Trophoblast cell (in vitro differentiated cells and primary cell): ENCODE measurements around the gene OSGEP.

Experiments
- DNase-seq, 2 donors: peaks; one replicate each; pipeline ENCODE4 v3.0.0-alpha.2; 2016
- H2AFZ ChIP-seq: 2 replicates; pipeline ENCODE4 v1.6.1; 2013; ENCODE audit warnings: low read length, moderate library complexity, mild to moderate bottlenecking; ENCODE audit not compliant: insufficient read depth, poor library complexity
- H2AK5ac ChIP-seq: 2 replicates; pipeline ENCODE4 v1.6.1; 2013; ENCODE audit warnings: mild to moderate bottlenecking, low read length
- H2BK120ac ChIP-seq: 2 replicates; pipeline ENCODE4 v1.6.1; 2013; ENCODE audit warnings: low read length, mild to moderate bottlenecking, moderate library complexity; ENCODE audit not compliant: insufficient read depth, poor library complexity
- H2BK12ac ChIP-seq: 2 replicates; pipeline ENCODE4 v1.6.1; 2013; ENCODE audit warnings: mild to moderate bottlenecking, low read length, moderate library complexity
- H2BK5ac ChIP-seq: 2 replicates; pipeline ENCODE4 v1.6.1; 2013; ENCODE audit warnings: low read length, low read depth, moderate library complexity, mild to moderate bottlenecking; ENCODE audit not compliant: poor library complexity
- H3K14ac ChIP-seq: 2 replicates; pipeline ENCODE4 v1.6.1; 2013; ENCODE audit warnings: mild to moderate bottlenecking, low read length
- H3K18ac ChIP-seq: 2 replicates; pipeline ENCODE4 v1.6.1; 2013; ENCODE audit warnings: mild to moderate bottlenecking, low read length
- H3K23ac ChIP-seq: 2 replicates; pipeline ENCODE4 v1.6.1; 2013; ENCODE audit warnings: low read length
- H3K27ac ChIP-seq: 2 replicates; pipeline ENCODE4 v1.5.1; 2013; ENCODE audit warnings: low read depth, mild to moderate bottlenecking, inconsistent platforms, low read length, moderate library complexity
- H3K27me3 ChIP-seq: 2 replicates; pipeline ENCODE4 v1.6.1; 2013; ENCODE audit warnings: inconsistent platforms, mild to moderate bottlenecking, low read length, moderate library complexity; ENCODE audit not compliant: insufficient read depth
- H3K36me3 ChIP-seq, 2 experiments: 1 replicate in 1 of 2; 2 replicates in 1 of 2; pipeline ENCODE4 v1.6.1; 2013; ENCODE audit warnings: low read length in 2 of 2, mild to moderate bottlenecking in 2 of 2, moderate library complexity in 1 of 2; ENCODE audit not compliant: insufficient read depth in 2 of 2, control insufficient read depth in 1 of 2
- H3K4ac ChIP-seq: 2 replicates; pipeline ENCODE4 v1.6.1; 2013; ENCODE audit warnings: low read depth, mild to moderate bottlenecking, low read length, moderate library complexity
- H3K4me1 ChIP-seq, 2 experiments: 1 replicate in 1 of 2; 2 replicates in 1 of 2; pipeline ENCODE4 v1.6.1; 2013; ENCODE audit warnings: low read length in 2 of 2, mild to moderate bottlenecking in 2 of 2, moderate library complexity in 1 of 2; ENCODE audit not compliant: insufficient read depth in 2 of 2, control insufficient read depth in 1 of 2
- H3K4me2 ChIP-seq: 2 replicates; pipeline ENCODE4 v1.6.1; 2013; ENCODE audit warnings: inconsistent platforms, mild to moderate bottlenecking, low read length, moderate library complexity
- H3K4me3 ChIP-seq: 2 replicates; pipeline ENCODE4 v1.5.1; 2013; ENCODE audit warnings: mild to moderate bottlenecking, low read depth, low read length, inconsistent platforms
- H3K79me1 ChIP-seq: one replicate; pipeline ENCODE4 v1.6.1; 2013; ENCODE audit warnings: low read length
- H3K79me2 ChIP-seq: 2 replicates; pipeline ENCODE4 v1.6.1; 2013; ENCODE audit warnings: low read length, mild to moderate bottlenecking; ENCODE audit not compliant: control insufficient read depth, insufficient read depth, poor library complexity
- H3K9ac ChIP-seq: 2 replicates; pipeline ENCODE4 v1.6.1; 2013; ENCODE audit warnings: mild to moderate bottlenecking, low read length
- H3K9me3 ChIP-seq: 2 replicates; pipeline ENCODE4 v1.6.1; 2013; ENCODE audit warnings: low read depth, mild to moderate bottlenecking, control low read depth, inconsistent platforms, low read length; ENCODE audit not compliant: insufficient read depth
- H4K12ac ChIP-seq: 2 replicates; pipeline ENCODE4 v1.6.1; 2013; ENCODE audit warnings: low read depth, mild to moderate bottlenecking, low read length, moderate library complexity
- H4K8ac ChIP-seq: 2 replicates; pipeline ENCODE4 v1.6.1; 2013; ENCODE audit warnings: low read depth, mild to moderate bottlenecking, low read length, moderate library complexity
- H4K91ac ChIP-seq: one replicate; pipeline ENCODE4 v1.6.1; 2013; ENCODE audit warnings: low read depth, mild to moderate bottlenecking, low read length, moderate library complexity
- WGBS: extraction: QIAGEN DNeasy Blood & Tissue Kit; methylation state at CpG from one replicate; pipeline ENCODE4 v1.1.7; 2013; ENCODE audit warnings: missing lambda C conversion rate; ENCODE audit not compliant: insufficient read length, insufficient coverage; ENCODE audit errors: extremely low coverage; 5-methylcytosine and 5-hydroxymethylcytosine counted together

Gene OSGEP

DNA sequence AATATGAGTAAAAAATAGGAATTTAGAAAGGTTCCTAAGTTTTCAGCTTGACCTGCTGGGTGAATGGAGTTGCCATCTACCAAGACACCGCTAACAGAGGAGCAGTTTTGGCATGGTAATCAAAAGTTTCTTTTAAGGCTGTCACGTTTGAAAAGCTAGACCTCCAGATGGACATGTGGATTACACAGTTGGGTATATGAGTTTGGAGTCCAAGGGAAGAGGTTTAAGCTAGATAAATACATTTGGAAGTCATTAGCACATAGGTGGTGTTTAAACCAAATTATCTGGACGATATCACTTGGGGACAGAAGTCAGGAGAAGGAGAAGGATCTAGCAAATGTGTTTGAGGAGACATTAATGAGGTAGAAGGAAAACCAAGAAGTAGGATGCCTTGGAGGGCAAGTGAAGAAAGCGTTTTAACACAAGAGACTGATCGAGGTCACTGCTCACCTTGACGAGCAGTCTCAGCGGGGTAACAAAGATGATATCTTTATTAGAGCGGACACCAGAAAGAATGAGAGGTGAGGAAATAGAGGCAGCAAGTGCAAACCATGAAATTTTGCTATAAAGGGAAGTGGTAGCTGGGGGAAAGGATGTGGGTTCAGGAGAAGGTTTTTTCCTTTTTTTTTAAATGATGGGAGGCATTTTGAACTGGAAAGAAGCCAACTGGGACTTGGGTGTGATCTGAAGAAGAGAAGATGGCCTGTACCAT lies 32.2 kb upstream of the OSGEP start:
- Histone ChIP-seq H3K9me3 (no peaks in the 10 kb centered on the region), H4K91ac (no peak overlapping the region), H3K27ac (no peak overlapping the region), H2AK5ac (no peak overlapping the region), H4K8ac (no peak overlapping the region), H3K9ac (no peak overlapping the region), H3K23ac (no peak overlapping the region), H3K4ac (no peak overlapping the region), H4K12ac (no peak overlapping the region), H3K18ac (no peak overlapping the region), H3K14ac (no peak overlapping the region), H2BK120ac (no peak overlapping the region), H3K4me2 (no peak overlapping the region), H3K4me1 (peaks cover 10 to 16% of the 10 kb centered on the region in 2 experiments), H2AFZ (no peak overlapping the region), H3K27me3 (no peaks in the 10 kb centered on the region), H3K36me3 (no peaks in the 10 kb centered on the region), H3K79me1 (peaks cover 2% of the 10 kb centered on the region), H3K79me2 (no peaks in the 10 kb centered on the region), H2BK5ac (no peak overlapping the region), H2BK12ac (no peak overlapping the region), H3K4me3 (no peak overlapping the region)
- no CpG with 5 or more reads among the region's 8 CpGs for WGBS
- no peak for DNase-seq

DNA sequence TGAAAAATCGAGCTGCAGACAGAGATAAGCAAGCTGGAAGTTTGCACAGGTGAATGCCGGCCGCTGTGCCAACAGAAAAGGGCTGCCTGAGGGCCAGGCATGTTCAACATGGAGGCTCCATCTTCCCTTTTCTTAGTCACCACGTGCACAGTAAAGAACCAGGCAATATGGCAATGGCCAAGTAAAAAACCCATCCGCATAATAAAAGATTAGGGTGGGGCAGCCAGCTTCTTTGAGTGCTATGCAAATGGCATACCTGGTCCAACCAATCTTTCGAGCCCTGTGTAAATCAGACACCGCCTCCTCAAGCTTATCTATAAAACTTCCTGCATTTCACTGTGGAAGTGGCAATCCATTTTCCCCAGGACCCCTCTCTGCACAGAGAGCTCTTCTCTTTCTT lies 31.3 kb upstream of the OSGEP start:
- H3K4me1 ChIP-seq = peaks cover 10 to 11% of the 10 kb centered on the region in 2 experiments
- H3K9me3 ChIP-seq = no peaks in the 10 kb centered on the region
- H4K91ac ChIP-seq = no peak overlapping the region
- no peak overlapping the region for H3K4me3 ChIP-seq
- no peaks in the 10 kb centered on the region for H3K79me2 ChIP-seq
- H2BK5ac ChIP-seq = no peak overlapping the region
- H2AFZ ChIP-seq = no peak overlapping the region
- no peak overlapping the region for H3K23ac ChIP-seq
- no peak overlapping the region for H2BK120ac ChIP-seq
- no peak overlapping the region for H2AK5ac ChIP-seq
- H3K4ac ChIP-seq = no peak overlapping the region
- no peak overlapping the region for H3K27ac ChIP-seq
- no peak overlapping the region for H3K18ac ChIP-seq
- no CpG with 5 or more reads among the region's 7 CpGs for whole genome bisulfite sequencing
- DNase-seq = no peak
- no peak overlapping the region for H3K4me2 ChIP-seq
- H2BK12ac ChIP-seq = no peak overlapping the region
- no peak overlapping the region for H3K9ac ChIP-seq
- no peak overlapping the region for H4K12ac ChIP-seq
- no peak overlapping the region for H4K8ac ChIP-seq
- H3K14ac ChIP-seq = no peak overlapping the region
- no peaks in the 10 kb centered on the region for H3K27me3 ChIP-seq
- H3K79me1 ChIP-seq = peaks cover 2% of the 10 kb centered on the region
- no peaks in the 10 kb centered on the region for H3K36me3 ChIP-seq

DNA sequence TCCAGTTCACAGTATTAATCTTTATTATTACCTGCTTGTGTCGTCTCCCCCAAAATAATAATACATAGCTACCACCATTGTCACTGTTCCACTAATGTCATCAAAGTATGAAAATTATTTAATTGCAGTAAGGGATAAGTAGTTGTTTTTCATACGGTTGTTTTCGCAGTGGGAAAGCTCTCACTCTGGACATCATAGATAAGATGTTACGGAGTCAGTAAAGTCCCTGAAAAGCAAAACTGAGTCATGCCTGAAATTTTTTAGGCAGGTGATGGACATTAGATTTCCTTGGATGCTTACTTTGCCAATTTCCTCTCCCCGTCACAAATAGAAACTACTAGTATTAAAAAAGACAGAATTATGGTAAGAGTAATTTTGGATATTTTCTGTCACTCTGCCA lies 27.8 kb upstream of the OSGEP start:
- H3K4me3 ChIP-seq = no peak overlapping the region
- peaks cover 0 to 2% of the 10 kb centered on the region in 2 experiments for H3K4me1 ChIP-seq
- H2BK120ac ChIP-seq = no peak overlapping the region
- no peak overlapping the region for H3K14ac ChIP-seq
- H2BK5ac ChIP-seq = no peak overlapping the region
- H4K91ac ChIP-seq = no peak overlapping the region
- no peak overlapping the region for H3K27ac ChIP-seq
- no peak overlapping the region for H4K12ac ChIP-seq
- no peak overlapping the region for H2BK12ac ChIP-seq
- no CpG with 5 or more reads among the region's 5 CpGs for WGBS
- H3K79me2 ChIP-seq = no peaks in the 10 kb centered on the region
- DNase-seq = no peak
- no peak overlapping the region for H3K23ac ChIP-seq
- H4K8ac ChIP-seq = no peak overlapping the region
- H3K4ac ChIP-seq = no peak overlapping the region
- no peak overlapping the region for H2AK5ac ChIP-seq
- no peak overlapping the region for H3K4me2 ChIP-seq
- no peaks in the 10 kb centered on the region for H3K9me3 ChIP-seq
- no peaks in the 10 kb centered on the region for H3K27me3 ChIP-seq
- no peak overlapping the region for H3K18ac ChIP-seq
- no peaks in the 10 kb centered on the region for H3K79me1 ChIP-seq
- no peak overlapping the region for H3K9ac ChIP-seq
- H2AFZ ChIP-seq = no peak overlapping the region
- H3K36me3 ChIP-seq = no peaks in the 10 kb centered on the region

DNA sequence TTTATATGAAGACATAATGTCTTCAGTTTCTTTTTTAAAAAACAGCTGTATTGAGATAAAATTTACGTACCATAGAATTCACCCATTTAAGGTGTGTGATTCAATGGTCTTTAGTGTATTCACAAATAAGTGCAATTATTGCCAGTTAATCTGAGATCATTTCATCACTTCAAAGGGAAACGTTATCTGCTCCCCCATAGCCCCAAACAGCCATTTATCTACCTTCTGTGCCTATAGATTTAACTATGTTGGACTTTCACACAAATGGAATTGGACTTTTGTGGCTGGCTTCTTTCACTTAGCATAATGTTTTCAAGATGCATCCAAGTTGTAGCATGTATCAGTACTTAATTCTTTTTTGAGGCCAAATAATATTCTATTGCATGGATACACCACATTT lies 24.3 kb upstream of the OSGEP start:
- H2BK12ac ChIP-seq = no peak overlapping the region
- H3K9ac ChIP-seq = no peak overlapping the region
- H4K12ac ChIP-seq = no peak overlapping the region
- H3K79me1 ChIP-seq = no peaks in the 10 kb centered on the region
- no peak overlapping the region for H2AFZ ChIP-seq
- no peak overlapping the region for H3K27ac ChIP-seq
- H3K4me1 ChIP-seq = peaks cover 3 to 7% of the 10 kb centered on the region in 2 experiments
- no peak for DNase-seq
- H3K36me3 ChIP-seq = peaks cover 14 to 21% of the 10 kb centered on the region in 2 experiments
- no peak overlapping the region for H4K91ac ChIP-seq
- H3K4me3 ChIP-seq = no peak overlapping the region
- H3K27me3 ChIP-seq = no peaks in the 10 kb centered on the region
- no peak overlapping the region for H3K4ac ChIP-seq
- H3K23ac ChIP-seq = no peak overlapping the region
- H2AK5ac ChIP-seq = no peak overlapping the region
- no peak overlapping the region for H2BK5ac ChIP-seq
- no peaks in the 10 kb centered on the region for H3K79me2 ChIP-seq
- no peak overlapping the region for H4K8ac ChIP-seq
- no peaks in the 10 kb centered on the region for H3K9me3 ChIP-seq
- no peak overlapping the region for H2BK120ac ChIP-seq
- H3K4me2 ChIP-seq = no peak overlapping the region
- no peak overlapping the region for H3K14ac ChIP-seq
- no peak overlapping the region for H3K18ac ChIP-seq
- no CpG with 5 or more reads among the region's 2 CpGs for WGBS
